C1 segment of cervical spinal cord (tissue), 14 donors: ENCODE measurements around the gene P2RX4.
A peak's percentile ranks its signal among the peaks of the same experiment; 100 is the strongest.
"Not testable (repeated sequence)": the region's sequence is repeated elsewhere in the genome, so short reads cannot be mapped to it uniquely, and the experiment has no call there.

Source experiments
- DNase-seq, 14 donors: peaks; one replicate each; lab custom pipeline; 2025; lab: John Stamatoyannopoulos, UW

P2RX4 gene

DNA sequence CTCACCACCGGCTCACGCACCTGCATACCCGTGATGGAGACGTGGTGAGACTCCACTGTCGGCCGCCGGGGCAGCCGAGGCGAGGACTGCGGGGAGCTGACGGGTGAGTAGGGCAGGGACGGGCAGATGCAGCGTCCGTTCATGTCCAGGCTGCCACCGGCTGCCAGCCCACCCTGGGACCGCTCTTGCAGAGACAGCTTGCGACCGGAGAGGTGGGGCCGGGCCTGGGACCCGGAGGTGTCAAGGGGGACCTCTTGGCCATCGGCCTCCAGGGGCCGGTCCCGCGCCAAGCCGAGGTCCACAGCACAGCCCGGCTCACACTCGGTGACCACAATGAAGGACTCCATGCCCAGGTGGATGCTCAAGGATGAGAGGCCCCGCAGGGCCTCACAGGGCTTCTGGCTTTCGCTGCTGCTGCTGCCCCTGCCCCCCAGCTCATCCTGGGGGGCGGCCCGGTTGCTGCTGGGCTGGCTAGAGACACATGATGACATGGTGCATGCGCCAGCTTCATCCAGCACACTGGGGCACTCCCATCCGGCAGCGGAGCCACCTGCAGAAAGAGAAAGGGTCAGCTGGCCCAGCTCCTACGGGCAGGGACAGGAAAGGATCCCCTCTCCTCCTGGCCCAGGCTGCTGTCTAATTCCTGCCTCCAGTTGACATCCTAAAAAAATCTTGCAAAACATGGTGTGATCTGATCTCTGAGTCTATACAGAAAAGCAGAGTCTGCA lies 64.3 kb downstream of the P2RX4 start:
- peak in 1 of 14 donors; percentile 83 for DNase-seq

DNA sequence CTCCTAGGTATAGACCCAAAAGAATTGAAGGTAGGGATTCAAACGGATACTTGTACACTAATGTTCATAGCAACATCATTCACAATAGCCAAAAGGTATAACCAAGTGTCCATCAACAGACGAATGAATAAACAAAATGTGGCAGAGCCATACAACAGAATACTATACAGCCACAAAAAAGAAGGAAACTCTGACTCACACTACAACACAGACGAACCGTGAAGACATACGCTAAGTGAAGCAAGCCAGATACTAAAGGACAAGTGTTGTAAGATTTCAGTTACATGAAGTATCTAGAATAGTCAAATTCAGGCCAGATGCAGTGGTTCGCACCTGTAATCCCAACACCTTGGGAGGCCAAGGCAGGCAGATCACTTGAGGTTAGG lies 67.4 kb downstream of the P2RX4 start:
- DNase-seq = no peak

DNA sequence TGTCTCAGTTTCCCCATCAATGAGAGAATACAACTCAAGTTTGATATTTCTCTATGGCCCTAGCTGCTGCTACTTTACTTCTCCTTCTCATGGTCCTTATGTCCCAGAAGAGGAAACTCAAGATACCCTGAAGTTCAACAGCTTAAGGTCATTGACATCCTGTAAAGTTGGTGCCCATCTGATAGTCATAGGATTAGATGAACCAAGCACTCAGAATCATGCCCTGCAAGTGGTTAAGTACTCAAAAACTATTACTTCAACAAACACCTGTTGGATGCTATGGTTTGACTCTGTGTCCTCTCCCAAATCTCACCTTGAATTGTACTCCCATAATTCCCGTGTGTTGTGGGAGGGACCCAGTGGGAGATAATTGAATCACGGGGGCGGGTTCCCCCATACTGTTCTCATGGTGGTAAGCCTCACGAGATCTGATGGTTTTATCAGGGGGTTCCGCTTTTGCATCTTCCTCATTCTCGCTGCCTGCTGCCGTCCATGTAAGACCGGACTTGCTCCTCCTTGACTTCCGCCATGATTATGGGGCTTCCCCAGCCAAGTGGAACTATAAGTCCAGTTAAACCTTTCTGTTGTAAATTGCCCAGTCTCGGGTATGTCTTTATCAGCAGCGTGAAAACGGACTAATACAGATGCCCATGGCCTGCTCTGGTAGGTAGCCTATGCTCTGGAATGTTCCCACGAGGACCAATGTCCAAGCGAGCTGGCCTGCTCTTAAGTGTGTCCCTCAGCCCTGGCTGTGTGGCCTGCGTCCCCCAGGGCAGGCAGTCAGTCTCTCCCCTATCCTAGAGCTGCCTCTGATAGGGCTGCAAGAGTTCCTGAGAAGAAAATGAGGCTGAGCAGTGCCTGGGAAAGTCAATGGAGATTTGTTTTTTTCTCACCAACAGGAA lies 68.5 kb downstream of the P2RX4 start:
- no peak for DNase-seq

DNA sequence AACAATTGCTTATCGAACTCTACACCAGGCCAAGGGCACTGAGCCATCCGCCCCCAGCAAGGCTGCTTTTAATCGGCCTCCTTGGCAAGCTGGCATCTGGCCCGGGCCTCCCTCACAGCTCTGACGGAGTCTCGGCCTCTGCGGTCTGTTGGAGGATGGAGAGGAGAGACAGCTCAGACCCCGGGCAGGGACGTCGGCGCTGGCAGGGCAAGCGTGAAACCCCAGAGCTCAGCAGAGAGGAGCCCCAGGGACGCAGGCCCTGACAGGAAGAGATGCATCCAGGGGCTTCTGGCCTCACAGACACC lies 69.1 kb downstream of the P2RX4 start:
- peak in 3 of 14 donors; percentile 23 to 64 (median 39) for DNase-seq

DNA sequence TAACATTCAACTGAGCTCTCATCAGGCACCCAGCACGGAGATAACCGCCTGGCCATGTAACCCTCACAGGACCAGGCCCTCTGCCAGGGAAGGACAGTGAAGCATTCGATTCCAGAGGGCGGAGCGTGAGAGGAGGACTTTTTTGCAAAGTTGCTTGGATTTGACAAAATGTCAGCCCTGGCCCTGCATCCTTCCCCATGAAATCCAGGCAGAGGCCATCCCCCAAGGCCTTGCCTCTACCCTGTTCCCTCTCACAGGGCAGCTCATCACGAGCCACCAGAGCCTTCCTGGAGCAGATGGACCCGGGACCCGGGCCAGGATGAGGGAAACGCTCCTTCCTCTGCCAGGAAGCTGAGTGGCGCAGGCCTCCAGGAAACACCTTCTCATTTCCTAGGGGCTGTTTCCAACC lies 69.6 kb downstream of the P2RX4 start:
- peak in 10 of 14 donors; percentile 12 to 99 (median 31) for DNase-seq

DNA sequence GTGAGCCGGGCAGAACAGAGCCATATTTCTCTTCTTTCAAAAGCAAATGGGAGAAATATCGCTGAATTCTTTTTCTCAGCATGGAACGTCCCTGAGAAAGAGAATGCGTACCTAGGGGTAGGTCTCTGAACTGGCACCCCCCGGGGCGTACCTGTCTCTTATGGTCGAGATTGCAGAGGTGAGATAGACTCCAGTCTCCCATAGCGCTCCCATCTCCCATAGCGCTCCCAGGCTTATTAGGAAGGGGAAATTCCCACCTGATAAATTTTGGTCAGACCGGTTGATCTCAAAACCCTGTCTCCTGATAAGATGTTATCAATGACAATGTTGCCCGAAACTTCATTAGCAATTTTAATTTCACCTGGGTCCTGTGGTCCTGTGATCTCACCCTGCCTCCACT lies 70.6 kb downstream of the P2RX4 start:
- DNase-seq = not testable (repeated sequence)

DNA sequence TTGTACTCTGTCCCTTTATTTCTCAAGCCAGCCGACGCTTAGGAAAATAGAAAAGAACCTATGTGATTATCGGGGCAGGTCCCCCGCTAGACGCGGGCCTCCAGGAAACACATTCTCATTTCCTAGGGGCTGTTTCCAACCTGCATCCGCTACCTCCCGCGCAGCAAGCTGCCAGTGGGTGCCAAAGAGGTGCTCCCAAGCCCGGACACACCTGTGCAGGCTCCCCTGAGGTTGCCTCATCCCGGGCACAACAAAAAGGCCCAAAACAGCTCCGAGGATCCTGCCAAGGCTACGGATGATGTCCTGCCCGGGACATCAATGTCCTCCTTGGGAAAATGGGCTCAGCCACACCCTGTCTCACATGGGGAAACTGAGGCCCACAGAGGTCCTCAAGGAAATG lies 71.2 kb downstream of the P2RX4 start:
- not testable (repeated sequence) for DNase-seq

DNA sequence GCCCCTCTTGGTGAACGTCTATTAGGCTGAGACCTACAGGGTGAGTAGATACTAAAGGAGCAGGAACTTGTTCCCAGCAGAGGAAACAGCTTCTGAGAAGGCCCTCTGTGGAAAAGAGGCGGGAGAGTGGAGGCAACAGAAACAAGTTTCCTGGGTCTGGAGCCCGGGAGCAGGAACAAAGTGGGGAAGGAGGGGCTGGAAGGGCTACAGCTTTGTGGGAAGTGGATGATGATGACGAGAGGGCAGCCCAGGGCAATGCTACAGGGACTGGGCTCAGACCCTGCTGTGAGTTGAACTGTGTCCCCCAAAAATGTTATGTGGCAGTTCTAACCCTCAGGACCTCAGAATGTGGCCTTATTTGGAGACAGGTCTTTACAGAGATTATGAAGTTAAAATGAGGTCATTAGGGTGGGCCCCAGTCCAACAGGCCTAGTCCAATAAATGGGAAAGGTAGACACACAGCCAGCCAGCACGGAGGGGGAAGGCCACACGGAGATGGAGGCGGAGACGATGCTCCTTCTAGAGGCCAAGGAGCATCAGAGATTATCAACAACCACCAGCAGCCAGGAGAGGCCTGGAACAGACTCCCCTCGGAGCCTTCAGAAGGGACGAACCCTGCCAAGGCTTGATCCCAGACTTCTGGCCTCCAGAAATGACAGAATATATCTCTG lies 72.3 kb downstream of the P2RX4 start:
- peak in 1 of 14 donors; percentile 61 for DNase-seq

DNA sequence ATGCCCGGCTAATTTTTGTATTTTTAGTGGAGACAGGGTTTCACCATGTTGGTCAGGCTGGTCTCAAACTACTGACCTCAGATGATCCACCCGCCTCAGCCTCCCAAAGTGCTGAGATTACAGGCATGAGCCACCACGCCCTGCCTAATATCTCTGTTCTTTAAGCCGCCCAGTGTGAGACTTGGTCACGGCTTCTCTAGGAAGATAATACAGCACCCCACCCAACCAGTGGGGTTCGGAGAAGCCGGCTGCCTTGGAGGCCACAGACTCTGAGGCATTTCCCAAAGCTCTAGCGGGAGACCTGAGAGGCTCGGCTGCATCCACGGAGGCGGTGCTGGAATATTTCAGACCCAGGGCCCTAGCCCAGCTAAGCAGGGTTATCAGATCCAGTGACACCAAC lies 73.0 kb downstream of the P2RX4 start:
- DNase-seq = not testable (repeated sequence)

DNA sequence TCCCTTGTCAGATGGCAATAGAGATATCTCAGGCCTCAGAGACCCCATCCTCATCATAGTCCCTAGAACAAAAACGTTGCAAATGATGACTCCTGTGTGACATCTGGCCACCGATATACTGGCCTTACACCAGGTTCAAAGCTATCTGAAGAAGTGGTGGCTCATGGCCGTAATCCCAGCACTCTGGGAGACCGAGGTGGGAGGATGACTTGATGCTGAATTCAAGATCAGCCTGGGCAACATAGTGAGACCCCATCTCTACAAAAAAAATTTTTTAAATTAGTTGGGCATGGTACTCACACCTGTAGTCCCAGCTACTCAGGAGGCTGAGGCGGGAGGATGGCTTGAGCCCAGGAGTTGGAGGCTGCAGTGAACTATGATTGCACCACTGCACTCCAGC lies 73.5 kb downstream of the P2RX4 start:
- DNase-seq = no peak
